ENCODE measurements around the gene FGF18.

GRCh38 chr5:171499611-171500010 is 80.2 kb downstream of the FGF18 start:
- TF ChIP-seq CTCF (IDR thresholded peaks at IDR 0.05; ENCODE audit: low read depth, low read length, missing input control) (no peak), REST (IDR thresholded peaks at IDR 0.05) (no peak), MAX (IDR thresholded peaks at IDR 0.05) (no peak), TAF1 (conservative IDR thresholded peaks at IDR 0.05) (no peak), JUND (IDR thresholded peaks at IDR 0.05) (no peak), ATF3 (IDR thresholded peaks at IDR 0.05) (no peak), GABPA (IDR thresholded peaks at IDR 0.05 in 1 of 2, conservative IDR thresholded peaks at IDR 0.05 in 1 of 2) (no peak), ZBTB33 (IDR thresholded peaks at IDR 0.05) (no peak), RAD21 (IDR thresholded peaks at IDR 0.05) (no peak), EGR1 (IDR thresholded peaks at IDR 0.05; ENCODE audit: low read depth in 2 of 2) (no peak)
